ENCODE measurements around the gene ZNF681.

The ZNF681 gene

GRCh38 chr19:23776507-23777205 lies 18.0 kb upstream of the ZNF681 start:
- H3K4me3 ChIP-seq (ENCODE audit: insufficient read depth, low read length, poor library complexity, severe bottlenecking) = no peak overlapping the region
- H3K4me2 ChIP-seq (ENCODE audit: low read depth, low read length, poor library complexity, severe bottlenecking) = no peak overlapping the region
- no peak overlapping the region for H3K9ac ChIP-seq (ENCODE audit: low read length)
- H2AFZ ChIP-seq (ENCODE audit: low read depth, low read length, severe bottlenecking) = no peak overlapping the region
- no peaks in the 10 kb centered on the region for H3F3A ChIP-seq (ENCODE audit: insufficient read depth)
- H3K79me2 ChIP-seq (ENCODE audit: insufficient read depth, low read length) = peaks cover 42% of the 10 kb centered on the region
- no peak for TF ChIP-seq CTCF (IDR thresholded peaks at IDR 0.05; ENCODE audit: insufficient read depth, low read length, poor library complexity, severe bottlenecking)
- TF ChIP-seq EZH2phosphoT487 (conservative IDR thresholded peaks at IDR 0.05; ENCODE audit: low read length) = no peak
- no peaks in the 10 kb centered on the region for H3K9me3 ChIP-seq (ENCODE audit: insufficient read depth, low read length)
- H3K27me3 ChIP-seq (ENCODE audit: low read length) = no peaks in the 10 kb centered on the region
- no peaks in the 10 kb centered on the region; the same call in 1 of the 2 replicates for H4K20me1 ChIP-seq (ENCODE audit: low read depth, low read length)
- 0 out of 2 replicates have a peak, but pooled peaks cover 4% of the 10 kb centered on the region for H3K36me3 ChIP-seq (ENCODE audit: low read length)
- no peak overlapping the region for H3K27ac ChIP-seq (ENCODE audit: low read depth, low read length)
- no peaks in the 10 kb centered on the region for H3K9me2 ChIP-seq (replicated peaks; ENCODE audit: insufficient read depth, low read length)

GRCh38 chr19:23774524-23774971 lies 15.9 kb upstream of the ZNF681 start:
- H3K4me2 ChIP-seq (ENCODE audit: low read depth, low read length, poor library complexity, severe bottlenecking) = no peak overlapping the region
- H3K9me2 ChIP-seq (replicated peaks; ENCODE audit: insufficient read depth, low read length) = no peaks in the 10 kb centered on the region
- no peaks in the 10 kb centered on the region; the same call in 1 of the 2 replicates for H4K20me1 ChIP-seq (ENCODE audit: low read depth, low read length)
- H3K27me3 ChIP-seq (ENCODE audit: low read length) = no peaks in the 10 kb centered on the region
- H3K27ac ChIP-seq (ENCODE audit: low read depth, low read length) = no peak overlapping the region
- no peak for TF ChIP-seq EZH2phosphoT487 (conservative IDR thresholded peaks at IDR 0.05; ENCODE audit: low read length)
- TF ChIP-seq CTCF (IDR thresholded peaks at IDR 0.05; ENCODE audit: insufficient read depth, low read length, poor library complexity, severe bottlenecking) = no peak
- H2AFZ ChIP-seq (ENCODE audit: low read depth, low read length, severe bottlenecking) = no peak overlapping the region
- H3F3A ChIP-seq (ENCODE audit: insufficient read depth) = no peaks in the 10 kb centered on the region
- 0 out of 2 replicates have a peak, but pooled peaks cover 2% of the 10 kb centered on the region for H3K36me3 ChIP-seq (ENCODE audit: low read length)
- no peaks in the 10 kb centered on the region for H3K9me3 ChIP-seq (ENCODE audit: insufficient read depth, low read length)
- no peak overlapping the region for H3K4me3 ChIP-seq (ENCODE audit: insufficient read depth, low read length, poor library complexity, severe bottlenecking)
- H3K9ac ChIP-seq (ENCODE audit: low read length) = no peak overlapping the region
- peaks cover 63% of the 10 kb centered on the region for H3K79me2 ChIP-seq (ENCODE audit: insufficient read depth, low read length)

- Histone ChIP-seq H3K79me2 (ENCODE audit: insufficient read depth, low read length) (peaks cover 67% of the 10 kb centered on the region), H3F3A (ENCODE audit: insufficient read depth) (no peaks in the 10 kb centered on the region), H2AFZ (ENCODE audit: low read depth, low read length, severe bottlenecking) (no peak overlapping the region), H3K9me3 (ENCODE audit: insufficient read depth, low read length) (no peaks in the 10 kb centered on the region), H3K27me3 (ENCODE audit: low read length) (no peaks in the 10 kb centered on the region), H3K4me3 (ENCODE audit: insufficient read depth, low read length, poor library complexity, severe bottlenecking) (no peak overlapping the region), H3K9me2 (replicated peaks; ENCODE audit: insufficient read depth, low read length) (no peaks in the 10 kb centered on the region), H3K4me2 (ENCODE audit: low read depth, low read length, poor library complexity, severe bottlenecking) (no peak overlapping the region), H3K9ac (ENCODE audit: low read length) (no peak overlapping the region), H4K20me1 (ENCODE audit: low read depth, low read length) (no peaks in the 10 kb centered on the region; the same call in 1 of the 2 replicates), H3K36me3 (ENCODE audit: low read length) (no peaks in the 10 kb centered on the region), H3K27ac (ENCODE audit: low read depth, low read length) (no peak overlapping the region)
- TF ChIP-seq EZH2phosphoT487 (conservative IDR thresholded peaks at IDR 0.05; ENCODE audit: low read length) = no peak
- TF ChIP-seq CTCF (IDR thresholded peaks at IDR 0.05; ENCODE audit: insufficient read depth, low read length, poor library complexity, severe bottlenecking) = no peak
These were observed 15.4 kb upstream of the ZNF681 start for GRCh38 chr19:23774106-23774505.

All from SU-DHL-6 (cell line).